Uterus (tissue), 4 donors: ENCODE measurements around the gene THSD4. TPM values are rescaled to one million over a fixed set of nuclear protein-coding genes. Genes with fewer than 3 reads are reported as not detected.

ENCODE experiments used
- DNase-seq, 2 donors: peaks; one replicate each; pipeline ENCODE4 v3.0.0-alpha.2; 2019 to 2020
- H3K27ac ChIP-seq, 2 donors: fragments of 200-600 bp; sonication (generic); 1 replicate in 1 of 2; 2 replicates in 1 of 2; pipeline ENCODE4 v1.5.1; 2016 to 2018
- H3K27me3 ChIP-seq, 2 donors: fragments of 200-600 bp; sonication (generic); one replicate each; pipeline ENCODE4 v1.5.1; 2018 to 2019; ENCODE audit warnings: control low read depth in 1 of 2
- H3K36me3 ChIP-seq, 2 donors: fragments of 200-600 bp; sonication (generic); one replicate each; pipeline ENCODE4 v1.5.1; 2019; ENCODE audit warnings: control low read depth in 1 of 2
- H3K4me1 ChIP-seq, 2 donors: fragments of 200-600 bp; sonication (generic); one replicate each; pipeline ENCODE4 v1.5.1; 2018 to 2019; ENCODE audit warnings: control low read depth in 1 of 2
- H3K4me3 ChIP-seq, 2 donors: fragments of 200-600 bp; sonication (generic); 1 replicate in 1 of 2; 2 replicates in 1 of 2; pipeline ENCODE4 v1.5.1; 2018 to 2019; ENCODE audit warnings: mild to moderate bottlenecking in 1 of 2
- H3K9me3 ChIP-seq, 2 donors: fragments of 200-600 bp; sonication (generic); one replicate each; pipeline ENCODE4 v1.5.1; 2019; ENCODE audit warnings: control low read depth in 1 of 2
- CTCF ChIP-seq, 4 experiments: fragments of 200-600 bp in 2 of 4; fragments of 450-650 bp in 2 of 4; sonication (generic) in 2 of 4; IDR thresholded peaks; one replicate each; pipeline ENCODE4 v1.5.1; 2016 to 2019; ENCODE audit warnings: antibody characterized with exemption in 4 of 4, mild to moderate bottlenecking in 2 of 4, moderate library complexity in 1 of 4
- POLR2A ChIP-seq, 2 donors: fragments of 450-650 bp; IDR thresholded peaks; one replicate each; pipeline ENCODE4 v1.6.1; 2016; ENCODE audit warnings: antibody characterized with exemption in 2 of 2, mild to moderate bottlenecking in 1 of 2, moderate library complexity in 1 of 2
- intact Hi-C: fragments of 100-400 bp; cut with DNase I; formaldehyde crosslinking; loops from one replicate; pipeline ENCODE4 v1.15.1; 2023; ENCODE audit warnings: low total_unique reads
- total RNA-seq, 4 donors: library from RNA; depleted of rRNA in 3 of 4; stranded (reverse); fragments of >200 nt in 3 of 4; gene quantifications; one replicate each; pipeline versions ENCODE4 v1.1.0 to v1.2.4, GENCODE V29; 2014 to 2023
- donor health status: DM: yes; HTN: yes; CAD: no.

The THSD4 gene
- total RNA-seq, 4 donors from 2014 or later, result 7.1 to 144 (median 35.4) TPM

GRCh38 chr15:71089801-71090200 lies 25.5 kb upstream of the THSD4 start:
- Histone ChIP-seq H3K27me3 (no peaks in the 10 kb centered on the region), H3K4me1 (no peaks in the 10 kb centered on the region), H3K9me3 (no peaks in the 10 kb centered on the region), H3K4me3 (no peak overlapping the region), H3K36me3 (no peaks in the 10 kb centered on the region), H3K27ac (no peak overlapping the region)
- TF ChIP-seq CTCF (IDR thresholded peaks at IDR 0.05) (no peak), POLR2A (IDR thresholded peaks at IDR 0.05) (no peak)
- no peak for DNase-seq
- intact Hi-C loops, result no loop called here

GRCh38 chr15:71091601-71092000 lies 23.7 kb upstream of the THSD4 start:
- Histone ChIP-seq H3K27ac (no peak overlapping the region), H3K9me3 (no peaks in the 10 kb centered on the region), H3K4me3 (no peak overlapping the region), H3K27me3 (no peaks in the 10 kb centered on the region), H3K36me3 (no peaks in the 10 kb centered on the region), H3K4me1 (no peaks in the 10 kb centered on the region)
- DNase-seq, result no peak
- TF ChIP-seq POLR2A (IDR thresholded peaks at IDR 0.05) (no peak), CTCF (IDR thresholded peaks at IDR 0.05) (no peak)
- intact Hi-C loops, result no loop called here

GRCh38 chr15:71092056-71092600 lies 23.1 kb upstream of the THSD4 start:
- Histone ChIP-seq H3K4me3 (no peak overlapping the region), H3K9me3 (no peaks in the 10 kb centered on the region), H3K27ac (no peak overlapping the region), H3K36me3 (no peaks in the 10 kb centered on the region), H3K4me1 (no peaks in the 10 kb centered on the region), H3K27me3 (no peaks in the 10 kb centered on the region)
- intact Hi-C loops, result no loop called here
- TF ChIP-seq CTCF (IDR thresholded peaks at IDR 0.05) (no peak), POLR2A (IDR thresholded peaks at IDR 0.05) (no peak)
- no peak for DNase-seq

- no peaks in the 10 kb centered on the region for H3K9me3 ChIP-seq
- no peak overlapping the region for H3K4me3 ChIP-seq
- TF ChIP-seq POLR2A (IDR thresholded peaks at IDR 0.05) (no peak), CTCF (IDR thresholded peaks at IDR 0.05) (no peak)
- intact Hi-C loops, result no loop called here
- no peak for DNase-seq
- H3K27ac ChIP-seq, result no peak overlapping the region
- H3K36me3 ChIP-seq, result no peaks in the 10 kb centered on the region
- no peaks in the 10 kb centered on the region for H3K4me1 ChIP-seq
- H3K27me3 ChIP-seq, result no peaks in the 10 kb centered on the region
Measured at GRCh38 chr15:71093054-71094024, 21.9 kb upstream of the THSD4 start.

GRCh38 chr15:71094137-71094536 lies 21.1 kb upstream of the THSD4 start:
- no peak overlapping the region for H3K27ac ChIP-seq
- H3K27me3 ChIP-seq, result no peaks in the 10 kb centered on the region
- no peak for DNase-seq
- no peak for TF ChIP-seq POLR2A (IDR thresholded peaks at IDR 0.05)
- TF ChIP-seq CTCF (IDR thresholded peaks at IDR 0.05), result no peak
- H3K36me3 ChIP-seq, result no peaks in the 10 kb centered on the region
- intact Hi-C loops, result no loop called here
- no peak overlapping the region for H3K4me3 ChIP-seq
- H3K9me3 ChIP-seq, result no peaks in the 10 kb centered on the region
- no peaks in the 10 kb centered on the region for H3K4me1 ChIP-seq
